WTC11 (cell line): ENCODE measurements around the gene NALCN. TPM values are rescaled to one million over a fixed set of nuclear protein-coding genes. Genes with fewer than 3 reads are reported as not detected.
A peak's percentile ranks its signal among the peaks of the same experiment; 100 is the strongest.

Experiments used
- ATAC-seq: fragments of 200-7000 bp; cut with Tn5 transposase; 2 replicates; pipeline ENCODE4 v1.10.0; 2021; ENCODE audit warnings: mild to moderate bottlenecking, moderate library complexity
- CTCF ChIA-PET: fragments of 300-600 bp; sonication (Branson Sonifier 250); formaldehyde crosslinking; loops from one replicate; lab custom pipeline; 2021; ENCODE audit warnings: antibody characterized with exemption; lab: Charles Lee
- POLR2A ChIA-PET: fragments of 350-600 bp; sonication (Branson Sonifier 250); formaldehyde crosslinking; loops from one replicate; lab custom pipeline; 2021; ENCODE audit warnings: antibody characterized with exemption; lab: Charles Lee
- DNase-seq: peaks from one replicate; pipeline ENCODE4 v3.0.0; 2021; ENCODE audit warnings: low spot score
- H3K27ac Mint-ChIP-seq: 2 replicates; pipeline ENCODE4 v1.8.0; 2021; ENCODE audit warnings: mixed read lengths
- H3K27me3 Mint-ChIP-seq: 2 replicates; pipeline ENCODE4 v1.8.0; 2021; ENCODE audit warnings: low read depth, mild to moderate bottlenecking, moderate library complexity, mixed read lengths
- H3K36me3 Mint-ChIP-seq: 2 replicates; pipeline ENCODE4 v1.8.0; 2021; ENCODE audit warnings: mixed read lengths
- H3K4me1 Mint-ChIP-seq: 2 replicates; pipeline ENCODE4 v1.8.0; 2022; ENCODE audit warnings: mixed read lengths
- H3K4me3 Mint-ChIP-seq: 2 replicates; pipeline ENCODE4 v1.8.0; 2021; ENCODE audit warnings: mild to moderate bottlenecking, moderate library complexity, mixed read lengths
- H3K9me3 Mint-ChIP-seq: 2 replicates; pipeline ENCODE4 v1.8.0; 2021; ENCODE audit warnings: mixed read lengths
- ATF1 ChIP-seq: sonication (generic); formaldehyde crosslinking; IDR thresholded peaks from 2 replicates; pipeline ENCODE4 v1.8.1; 2023; ENCODE audit warnings: mild to moderate bottlenecking, moderate library complexity, missing genetic modification reagents
- CREB1 ChIP-seq: sonication (generic); formaldehyde crosslinking; IDR thresholded peaks from 2 replicates; pipeline ENCODE4 v1.8.0; 2023; ENCODE audit warnings: mild to moderate bottlenecking, missing genetic modification reagents
- CREM ChIP-seq: sonication (generic); formaldehyde crosslinking; IDR thresholded peaks from 2 replicates; pipeline ENCODE4 v1.8.1; 2022; ENCODE audit warnings: mild to moderate bottlenecking, missing genetic modification reagents, moderate library complexity
- CTCF ChIP-seq: fragments of 200-600 bp; IDR thresholded peaks from 2 replicates; pipeline ENCODE4 v1.8.0; 2022; ENCODE audit warnings: antibody characterized with exemption
- FOXP1 ChIP-seq: sonication (generic); formaldehyde crosslinking; IDR thresholded peaks from 2 replicates; pipeline ENCODE4 v1.8.0; 2022; ENCODE audit warnings: missing genetic modification reagents, mild to moderate bottlenecking, moderate library complexity, borderline replicate concordance
- GRHL2 ChIP-seq: fragments of 250-450 bp; sonication (Bioruptor Pico); IDR thresholded peaks from 2 replicates; pipeline ENCODE4 v1.8.0; 2022; ENCODE audit warnings: mild to moderate bottlenecking, moderate library complexity; ENCODE audit not compliant: insufficient replicate concordance, severe bottlenecking
- GTF2I ChIP-seq: fragments of 250-450 bp; sonication (Bioruptor Pico); conservative IDR thresholded peaks from 2 replicates; pipeline ENCODE4 v1.4.0; 2021; ENCODE audit warnings: mild to moderate bottlenecking
- HMGA2 ChIP-seq: fragments of 250-450 bp; sonication (Bioruptor Pico); IDR thresholded peaks from 2 replicates; pipeline ENCODE4 v1.4.0; 2021; ENCODE audit warnings: mild to moderate bottlenecking, moderate library complexity
- IRF2 ChIP-seq: sonication (generic); formaldehyde crosslinking; IDR thresholded peaks from 2 replicates; pipeline ENCODE4 v1.8.0; 2022; ENCODE audit warnings: low read depth, missing genetic modification reagents, borderline replicate concordance
- JAZF1 ChIP-seq: fragments of 250-450 bp; sonication (Bioruptor Pico); IDR thresholded peaks from 2 replicates; pipeline ENCODE4 v1.9.0; 2021; ENCODE audit warnings: moderate library complexity, mild to moderate bottlenecking, inconsistent platforms
- JUN ChIP-seq: sonication (generic); formaldehyde crosslinking; IDR thresholded peaks from 2 replicates; pipeline ENCODE4 v1.8.0; 2023; ENCODE audit warnings: mild to moderate bottlenecking, missing genetic modification reagents
- NFATC4 ChIP-seq: fragments of 250-450 bp; sonication (Bioruptor Pico); IDR thresholded peaks from 2 replicates; pipeline ENCODE4 v1.9.0; 2021; ENCODE audit warnings: mild to moderate bottlenecking
- NFE2L1 ChIP-seq: sonication (generic); formaldehyde crosslinking; IDR thresholded peaks from 2 replicates; pipeline ENCODE4 v1.8.1; 2023; ENCODE audit warnings: missing genetic modification reagents
- NFYB ChIP-seq: sonication (generic); formaldehyde crosslinking; conservative IDR thresholded peaks from 2 replicates; pipeline ENCODE4 v1.8.0; 2022; ENCODE audit warnings: low read depth, missing genetic modification reagents
- PREB ChIP-seq: sonication (generic); formaldehyde crosslinking; IDR thresholded peaks from 2 replicates; pipeline ENCODE4 v1.8.1; 2022; ENCODE audit warnings: mild to moderate bottlenecking, missing genetic modification reagents, moderate library complexity, borderline replicate concordance
- PRRX2 ChIP-seq: fragments of 250-450 bp; sonication (Bioruptor Pico); IDR thresholded peaks from 2 replicates; pipeline ENCODE4 v1.8.0; 2021; ENCODE audit warnings: mild to moderate bottlenecking
- SP1 ChIP-seq: sonication (generic); formaldehyde crosslinking; conservative IDR thresholded peaks from 2 replicates; pipeline ENCODE4 v1.8.1; 2022; ENCODE audit warnings: missing genetic modification reagents
- STAT6 ChIP-seq: sonication (generic); formaldehyde crosslinking; conservative IDR thresholded peaks from 2 replicates; pipeline ENCODE4 v1.8.1; 2023; ENCODE audit warnings: mild to moderate bottlenecking, low read depth, missing genetic modification reagents, moderate library complexity
- TP53 ChIP-seq: sonication (generic); formaldehyde crosslinking; IDR thresholded peaks from 2 replicates; pipeline ENCODE4 v1.8.1; 2023; ENCODE audit warnings: mild to moderate bottlenecking, missing genetic modification reagents
- ZBTB21 ChIP-seq: sonication (generic); formaldehyde crosslinking; IDR thresholded peaks from 2 replicates; pipeline ENCODE4 v1.8.1; 2023; ENCODE audit warnings: mild to moderate bottlenecking, missing genetic modification reagents, borderline replicate concordance
- ZNF121 ChIP-seq: sonication (generic); formaldehyde crosslinking; IDR thresholded peaks from 2 replicates; pipeline ENCODE4 v1.8.0; 2023; ENCODE audit warnings: missing genetic modification reagents
- ZNF232 ChIP-seq: sonication (generic); formaldehyde crosslinking; IDR thresholded peaks from 2 replicates; pipeline ENCODE4 v1.8.0; 2022; ENCODE audit warnings: mild to moderate bottlenecking, missing genetic modification reagents
- ZNF425 ChIP-seq: fragments of 250-450 bp; sonication (Bioruptor Pico); conservative IDR thresholded peaks from 2 replicates; pipeline ENCODE4 v1.9.0; 2021; ENCODE audit warnings: mild to moderate bottlenecking
- total RNA-seq: library from RNA; stranded (reverse); gene quantifications from 3 replicates; pipeline ENCODE4 v1.2.3, GENCODE V29; 2021
- TF ChIP-seq, protein P1 (sequence below): sonication (generic); formaldehyde crosslinking; IDR thresholded peaks from 2 replicates; pipeline ENCODE4 v1.8.0; 2022; ENCODE audit warnings: mild to moderate bottlenecking, missing genetic modification reagents
- TF ChIP-seq, protein P2 (sequence below): sonication (generic); formaldehyde crosslinking; IDR thresholded peaks from 2 replicates; pipeline ENCODE4 v1.8.0; 2022; ENCODE audit warnings: mild to moderate bottlenecking, missing genetic modification reagents

The NALCN gene
- total RNA-seq, 1 experiment from 2014 or later, result 0.33 TPM

- CTCF ChIA-PET, result no interaction called here
- POLR2A ChIA-PET, result no interaction called here
These were observed 157.8 kb downstream of the NALCN start for GRCh38 chr13:101258509-101258908.

DNA sequence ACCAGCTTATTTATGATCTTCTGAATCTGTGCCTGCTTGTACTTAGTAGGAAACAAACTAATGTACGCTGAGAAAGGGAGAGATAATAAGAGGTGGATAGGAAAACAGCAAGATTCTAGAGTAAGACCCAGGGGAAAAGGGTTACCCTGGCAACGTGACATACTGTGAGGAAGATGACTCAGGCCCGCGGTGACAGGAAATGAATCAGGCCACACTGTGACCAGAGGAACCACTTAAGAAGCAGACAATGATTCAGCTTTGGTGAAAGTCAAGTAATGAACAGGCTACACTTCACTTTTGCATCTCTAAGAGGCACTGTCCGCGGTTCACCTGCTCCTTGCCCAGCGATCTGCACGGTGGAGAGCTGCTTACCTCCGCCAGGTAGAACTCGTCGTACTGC, 158.2 kb downstream of the NALCN start:
- DNase-seq (peak; percentile 21), ATAC-seq (peak; percentile 88)
- no peaks in the 10 kb centered on the region for H3K27me3 Mint-ChIP-seq
- no peak overlapping the region for H3K4me3 Mint-ChIP-seq
- CTCF ChIA-PET, result no interaction called here
- no peaks in the 10 kb centered on the region for H3K36me3 Mint-ChIP-seq
- POLR2A ChIA-PET, result no interaction called here
- H3K9me3 Mint-ChIP-seq, result no peaks in the 10 kb centered on the region
- no peak overlapping the region for H3K27ac Mint-ChIP-seq
- TF ChIP-seq CREB1 (CRISPR knock-in tag) (no peak), NFYB (CRISPR knock-in tag) (no peak), PREB (CRISPR knock-in tag) (no peak), CTCF (no peak), STAT6 (CRISPR knock-in tag) (no peak), FOXP1 (no peak), HMGA2 (CRISPR knock-in tag) (no peak), ZBTB21 (CRISPR knock-in tag) (no peak), NFE2L1 (no peak), GRHL2 (no peak), CREM (CRISPR knock-in tag) (no peak), ATF1 (CRISPR knock-in tag) (no peak), ZNF425 (CRISPR knock-in tag) (no peak)
- TF ChIP-seq, protein P1, sequence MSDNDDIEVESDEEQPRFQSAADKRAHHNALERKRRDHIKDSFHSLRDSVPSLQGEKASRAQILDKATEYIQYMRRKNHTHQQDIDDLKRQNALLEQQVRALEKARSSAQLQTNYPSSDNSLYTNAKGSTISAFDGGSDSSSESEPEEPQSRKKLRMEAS (CRISPR knock-in tag), result no peak
- peaks cover 10% of the 10 kb centered on the region for H3K4me1 Mint-ChIP-seq

More at GRCh38 chr13:101258509-101258908, 157.8 kb downstream of the NALCN start:
- DNase-seq (no peak), ATAC-seq (peak; percentile 56)
- Mint-ChIP-seq H3K4me3 (no peak overlapping the region), H3K27me3 (no peaks in the 10 kb centered on the region), H3K36me3 (no peaks in the 10 kb centered on the region), H3K9me3 (no peaks in the 10 kb centered on the region), H3K27ac (no peak overlapping the region), H3K4me1 (peaks cover 10% of the 10 kb centered on the region)
- TF ChIP-seq NFATC4, result no peak
- no peak for TF ChIP-seq PRRX2 (CRISPR knock-in tag)
- TF ChIP-seq ZNF232 (CRISPR knock-in tag), result no peak
- TF ChIP-seq STAT6 (CRISPR knock-in tag), result no peak
- no peak for TF ChIP-seq JUN (CRISPR knock-in tag)
- no peak for TF ChIP-seq ZNF121 (CRISPR knock-in tag)
- TF ChIP-seq SP1 (CRISPR knock-in tag), result no peak
- TF ChIP-seq GTF2I (CRISPR knock-in tag), result no peak
- no peak for TF ChIP-seq JAZF1 (CRISPR knock-in tag)
- no peak for TF ChIP-seq TP53 (CRISPR knock-in tag)
- TF ChIP-seq, protein P2, sequence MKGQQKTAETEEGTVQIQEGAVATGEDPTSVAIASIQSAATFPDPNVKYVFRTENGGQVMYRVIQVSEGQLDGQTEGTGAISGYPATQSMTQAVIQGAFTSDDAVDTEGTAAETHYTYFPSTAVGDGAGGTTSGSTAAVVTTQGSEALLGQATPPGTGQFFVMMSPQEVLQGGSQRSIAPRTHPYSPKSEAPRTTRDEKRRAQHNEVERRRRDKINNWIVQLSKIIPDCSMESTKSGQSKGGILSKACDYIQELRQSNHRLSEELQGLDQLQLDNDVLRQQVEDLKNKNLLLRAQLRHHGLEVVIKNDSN (CRISPR knock-in tag), result no peak
- no peak for TF ChIP-seq IRF2 (CRISPR knock-in tag)
